GM20000 (cell line): ENCODE data around the gene TCF25.
"Not testable (repeated sequence)": the region's sequence is repeated elsewhere in the genome, so short reads cannot be mapped to it uniquely, and the experiment has no call there.

ENCODE experiments used
- DNase-seq: peaks from one replicate; pipeline ENCODE4 v3.0.0; 2012; ENCODE audit warnings: low spot score
- TF ChIP-seq, protein P1 (sequence below): IDR thresholded peaks from 2 replicates; pipeline ENCODE4 v1.5.1; 2012; ENCODE audit warnings: mild to moderate bottlenecking, control low read depth; ENCODE audit errors: extremely low read depth, missing control alignments

TCF25 gene

DNA sequence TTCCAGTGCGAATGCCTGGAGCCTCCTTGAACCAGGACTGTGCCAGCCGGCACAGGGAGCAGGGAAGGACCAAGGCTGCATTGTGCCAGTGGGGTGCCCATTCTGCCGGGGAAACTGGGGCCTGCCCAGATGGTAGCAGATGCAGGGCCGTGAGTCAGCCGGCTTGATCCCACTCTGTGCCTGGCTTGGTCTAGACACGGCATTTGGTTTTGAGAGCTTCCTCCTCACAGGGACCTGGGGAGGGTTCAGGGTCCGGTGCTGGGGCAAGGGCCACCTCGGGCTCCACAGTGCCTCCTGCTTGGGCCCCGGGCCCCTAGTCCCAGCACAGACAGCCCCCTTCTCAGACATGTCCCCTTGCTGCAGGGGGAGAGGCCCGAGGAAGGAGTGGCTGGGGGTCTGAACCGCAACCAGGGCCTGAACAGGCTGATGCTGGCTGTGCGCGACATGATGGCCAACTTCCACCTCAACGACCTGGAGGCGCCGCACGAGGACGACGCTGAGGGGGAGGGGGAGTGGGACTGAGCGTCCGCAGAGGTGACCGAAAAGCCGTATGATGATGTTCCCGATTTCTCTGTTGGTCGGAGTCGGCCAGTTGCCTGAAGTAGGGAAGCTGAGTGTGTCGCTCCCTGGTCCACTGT is 37.4 kb downstream of the TCF25 start:
- DNase-seq = no peak
- TF ChIP-seq, protein P1, sequence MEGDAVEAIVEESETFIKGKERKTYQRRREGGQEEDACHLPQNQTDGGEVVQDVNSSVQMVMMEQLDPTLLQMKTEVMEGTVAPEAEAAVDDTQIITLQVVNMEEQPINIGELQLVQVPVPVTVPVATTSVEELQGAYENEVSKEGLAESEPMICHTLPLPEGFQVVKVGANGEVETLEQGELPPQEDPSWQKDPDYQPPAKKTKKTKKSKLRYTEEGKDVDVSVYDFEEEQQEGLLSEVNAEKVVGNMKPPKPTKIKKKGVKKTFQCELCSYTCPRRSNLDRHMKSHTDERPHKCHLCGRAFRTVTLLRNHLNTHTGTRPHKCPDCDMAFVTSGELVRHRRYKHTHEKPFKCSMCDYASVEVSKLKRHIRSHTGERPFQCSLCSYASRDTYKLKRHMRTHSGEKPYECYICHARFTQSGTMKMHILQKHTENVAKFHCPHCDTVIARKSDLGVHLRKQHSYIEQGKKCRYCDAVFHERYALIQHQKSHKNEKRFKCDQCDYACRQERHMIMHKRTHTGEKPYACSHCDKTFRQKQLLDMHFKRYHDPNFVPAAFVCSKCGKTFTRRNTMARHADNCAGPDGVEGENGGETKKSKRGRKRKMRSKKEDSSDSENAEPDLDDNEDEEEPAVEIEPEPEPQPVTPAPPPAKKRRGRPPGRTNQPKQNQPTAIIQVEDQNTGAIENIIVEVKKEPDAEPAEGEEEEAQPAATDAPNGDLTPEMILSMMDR = no peak

DNA sequence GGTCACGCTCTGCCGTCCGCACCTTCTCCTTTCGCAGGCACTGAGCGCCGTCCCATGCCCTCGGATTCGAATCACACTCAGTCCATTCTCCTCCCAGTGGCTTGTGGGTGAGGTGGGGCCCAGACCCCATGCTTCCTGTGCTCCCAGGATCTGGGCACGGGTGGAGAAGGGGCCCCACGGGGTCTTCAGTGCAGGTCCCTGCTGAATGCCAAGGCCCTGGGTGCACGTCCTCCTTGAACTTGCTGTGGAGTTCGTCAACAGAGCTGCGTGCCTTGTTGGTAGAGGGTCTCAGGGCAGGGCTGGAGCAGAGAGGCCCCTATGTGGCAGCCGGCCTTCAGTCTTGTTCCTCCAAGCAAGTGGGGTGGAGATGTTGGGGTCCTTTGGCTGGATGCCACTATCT is 38.0 kb downstream of the TCF25 start:
- no peak for DNase-seq
- TF ChIP-seq, protein P1 = no peak

- TF ChIP-seq, protein P1 = no peak
- DNase-seq = no peak
Observed at GRCh38 chr16:89912143-89912542, 38.8 kb downstream of the TCF25 start.

GRCh38 chr16:89912627-89913026 is 39.2 kb downstream of the TCF25 start:
- DNase-seq = no peak
- TF ChIP-seq, protein P1 = no peak

GRCh38 chr16:89913408-89914387 is 40.3 kb downstream of the TCF25 start:
- TF ChIP-seq, protein P1 = no peak
- DNase-seq = no peak

DNA sequence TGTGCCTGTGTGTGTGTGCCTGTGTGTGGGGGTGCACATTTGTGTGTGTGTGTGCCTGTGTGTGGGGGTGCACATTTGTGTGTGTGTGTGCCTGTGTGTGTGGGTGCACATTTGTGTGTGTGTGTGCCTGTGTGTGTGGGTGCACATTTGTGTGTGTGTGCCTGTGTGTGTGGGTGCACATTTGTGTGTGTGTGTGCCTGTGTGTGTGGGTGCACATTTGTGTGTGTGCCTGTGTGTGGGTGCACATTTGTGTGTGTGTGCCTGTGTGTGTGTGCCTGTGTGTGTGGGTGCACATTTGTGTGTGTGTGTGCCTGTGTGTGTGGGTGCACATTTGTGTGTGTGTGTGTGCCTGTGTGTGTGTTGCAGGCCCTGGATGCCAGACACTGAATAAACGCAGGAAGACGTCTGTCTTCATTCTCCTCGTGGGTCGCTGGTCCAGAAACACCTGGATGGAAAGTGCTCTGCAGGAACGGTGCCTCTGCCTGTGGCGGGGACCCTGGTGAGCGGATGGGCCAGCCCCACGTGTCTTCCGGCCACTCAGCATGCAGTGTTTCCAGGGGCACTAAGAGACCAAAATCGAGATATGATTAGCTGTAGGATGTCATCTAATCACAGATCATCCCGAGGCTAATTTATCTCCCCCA is 41.4 kb downstream of the TCF25 start:
- DNase-seq = not testable (repeated sequence)

GRCh38 chr16:89915303-89916232 is 42.2 kb downstream of the TCF25 start:
- DNase-seq = no peak
- TF ChIP-seq, protein P1 = no peak
